Suprapubic skin (tissue), 4 donors: ENCODE measurements around the gene SLC16A12. TPM values are rescaled to one million over a fixed set of nuclear protein-coding genes. Genes with fewer than 3 reads are reported as not detected.

ENCODE experiments used
- DNase-seq, 2 donors: peaks; one replicate each; pipeline ENCODE4 v3.0.0-alpha.2; 2019; ENCODE audit warnings: low spot score in 2 of 2
- H3K27ac ChIP-seq: fragments of 200-600 bp; sonication (generic); one replicate; pipeline ENCODE4 v1.5.1; 2019
- H3K27me3 ChIP-seq: fragments of 200-600 bp; sonication (generic); one replicate; pipeline ENCODE4 v1.5.1; 2019
- H3K36me3 ChIP-seq: fragments of 200-600 bp; sonication (generic); one replicate; pipeline ENCODE4 v1.5.1; 2019
- H3K4me1 ChIP-seq: fragments of 200-600 bp; sonication (generic); one replicate; pipeline ENCODE4 v1.5.1; 2019
- H3K4me3 ChIP-seq: fragments of 200-600 bp; sonication (generic); one replicate; pipeline ENCODE4 v1.5.1; 2019; ENCODE audit warnings: mild to moderate bottlenecking
- H3K9me3 ChIP-seq: fragments of 200-600 bp; sonication (generic); one replicate; pipeline ENCODE4 v1.5.1; 2019
- EP300 ChIP-seq: sonication (generic); formaldehyde crosslinking; IDR thresholded peaks from one replicate; pipeline ENCODE4 v1.6.1; 2017; ENCODE audit warnings: antibody characterized with exemption
- POLR2A ChIP-seq, 2 donors: fragments of 450-650 bp; IDR thresholded peaks; one replicate each; pipeline ENCODE4 v1.6.1; 2017; ENCODE audit warnings: antibody characterized with exemption in 2 of 2, mild to moderate bottlenecking in 2 of 2, moderate library complexity in 2 of 2
- POLR2AphosphoS5 ChIP-seq, 3 donors: sonication (generic); formaldehyde crosslinking; IDR thresholded peaks; one replicate each; pipeline ENCODE4 v1.6.1; 2017; ENCODE audit warnings: antibody characterized with exemption in 3 of 3
- WGBS: methylation state at CpG from one replicate; pipeline ENCODE4 v1.1.5; 2018; 5-methylcytosine and 5-hydroxymethylcytosine counted together
- total RNA-seq, 4 donors: library from RNA; depleted of rRNA; stranded (reverse); fragments of >200 nt; gene quantifications; one replicate each; pipeline ENCODE4 v1.1.0, GENCODE V29; 2016
- TF ChIP-seq, protein P1 (sequence below), 2 donors: fragments of 200-600 bp in 1 of 2; fragments of 450-650 bp in 1 of 2; sonication (generic) in 1 of 2; IDR thresholded peaks; one replicate each; pipeline ENCODE4 v1.5.1; 2016 to 2019; ENCODE audit warnings: antibody characterized with exemption in 2 of 2, mild to moderate bottlenecking in 1 of 2, moderate library complexity in 1 of 2

The SLC16A12 gene
- total RNA-seq, 4 donors from 2014 or later = 0.60 to 1.4 (median 1.0) TPM

DNA sequence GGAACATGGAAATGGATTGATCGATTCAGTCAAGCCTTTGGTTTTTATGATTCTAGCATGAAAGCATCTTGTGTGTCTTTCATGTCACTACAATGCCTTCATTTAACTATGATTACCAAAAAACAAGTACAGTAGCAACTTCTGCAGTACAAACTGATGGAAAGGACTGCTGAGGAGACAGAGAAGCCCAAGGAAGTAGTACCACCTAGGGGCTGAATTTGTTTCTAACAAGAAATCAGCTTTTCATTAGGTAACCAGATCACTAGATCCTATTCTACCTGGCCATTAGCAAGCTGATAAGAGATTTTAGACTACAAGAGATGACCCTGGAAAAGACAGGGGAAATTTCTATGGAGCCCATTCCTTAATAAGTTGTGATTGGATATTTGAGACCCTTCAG, 146.1 kb downstream of the SLC16A12 start:
- no peaks in the 10 kb centered on the region for H3K36me3 ChIP-seq
- no peaks in the 10 kb centered on the region for H3K9me3 ChIP-seq
- 73% methylated on average over 1 of the region's 1 CpG for WGBS
- H3K27ac ChIP-seq = no peak overlapping the region
- no peak for TF ChIP-seq EP300
- TF ChIP-seq, protein P1, sequence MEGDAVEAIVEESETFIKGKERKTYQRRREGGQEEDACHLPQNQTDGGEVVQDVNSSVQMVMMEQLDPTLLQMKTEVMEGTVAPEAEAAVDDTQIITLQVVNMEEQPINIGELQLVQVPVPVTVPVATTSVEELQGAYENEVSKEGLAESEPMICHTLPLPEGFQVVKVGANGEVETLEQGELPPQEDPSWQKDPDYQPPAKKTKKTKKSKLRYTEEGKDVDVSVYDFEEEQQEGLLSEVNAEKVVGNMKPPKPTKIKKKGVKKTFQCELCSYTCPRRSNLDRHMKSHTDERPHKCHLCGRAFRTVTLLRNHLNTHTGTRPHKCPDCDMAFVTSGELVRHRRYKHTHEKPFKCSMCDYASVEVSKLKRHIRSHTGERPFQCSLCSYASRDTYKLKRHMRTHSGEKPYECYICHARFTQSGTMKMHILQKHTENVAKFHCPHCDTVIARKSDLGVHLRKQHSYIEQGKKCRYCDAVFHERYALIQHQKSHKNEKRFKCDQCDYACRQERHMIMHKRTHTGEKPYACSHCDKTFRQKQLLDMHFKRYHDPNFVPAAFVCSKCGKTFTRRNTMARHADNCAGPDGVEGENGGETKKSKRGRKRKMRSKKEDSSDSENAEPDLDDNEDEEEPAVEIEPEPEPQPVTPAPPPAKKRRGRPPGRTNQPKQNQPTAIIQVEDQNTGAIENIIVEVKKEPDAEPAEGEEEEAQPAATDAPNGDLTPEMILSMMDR (IDR thresholded peaks at IDR 0.05) = peak in 1 of 2 donors; percentile 20
- DNase-seq = no peak
- H3K27me3 ChIP-seq = no peaks in the 10 kb centered on the region
- H3K4me1 ChIP-seq = peaks cover 31% of the 10 kb centered on the region
- H3K4me3 ChIP-seq = no peak overlapping the region

DNA sequence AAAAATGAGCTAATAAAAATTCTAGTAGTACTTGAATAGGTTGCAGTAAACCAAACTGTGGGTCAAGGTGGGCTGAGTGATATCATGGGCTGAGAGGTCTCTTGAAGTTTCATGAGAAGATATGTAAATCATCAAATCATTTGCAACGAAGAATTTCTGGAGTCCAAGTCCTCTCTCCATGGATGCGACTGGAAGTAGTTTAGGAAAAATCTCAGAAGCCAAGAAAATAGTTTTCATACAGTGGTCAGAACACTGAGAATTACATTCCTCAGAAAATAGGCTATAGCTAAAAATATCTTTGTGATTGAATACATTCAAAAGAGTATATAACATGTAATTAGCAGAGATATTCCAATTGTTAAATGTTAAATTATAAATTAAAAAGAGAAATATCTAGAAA, 146.6 kb downstream of the SLC16A12 start:
- TF ChIP-seq, protein P1 (IDR thresholded peaks at IDR 0.05) = no peak
- no peak for TF ChIP-seq POLR2A (IDR thresholded peaks at IDR 0.05)
- no peak for TF ChIP-seq EP300
- no peak for TF ChIP-seq POLR2AphosphoS5 (IDR thresholded peaks at IDR 0.05)
- no peaks in the 10 kb centered on the region for H3K9me3 ChIP-seq
- H3K36me3 ChIP-seq = no peaks in the 10 kb centered on the region
- no peak overlapping the region for H3K27ac ChIP-seq
- H3K27me3 ChIP-seq = no peaks in the 10 kb centered on the region
- WGBS = 75% methylated on average over 2 of the region's 2 CpGs
- DNase-seq = no peak
- no peak overlapping the region for H3K4me3 ChIP-seq
- H3K4me1 ChIP-seq = peaks cover 26% of the 10 kb centered on the region

DNA sequence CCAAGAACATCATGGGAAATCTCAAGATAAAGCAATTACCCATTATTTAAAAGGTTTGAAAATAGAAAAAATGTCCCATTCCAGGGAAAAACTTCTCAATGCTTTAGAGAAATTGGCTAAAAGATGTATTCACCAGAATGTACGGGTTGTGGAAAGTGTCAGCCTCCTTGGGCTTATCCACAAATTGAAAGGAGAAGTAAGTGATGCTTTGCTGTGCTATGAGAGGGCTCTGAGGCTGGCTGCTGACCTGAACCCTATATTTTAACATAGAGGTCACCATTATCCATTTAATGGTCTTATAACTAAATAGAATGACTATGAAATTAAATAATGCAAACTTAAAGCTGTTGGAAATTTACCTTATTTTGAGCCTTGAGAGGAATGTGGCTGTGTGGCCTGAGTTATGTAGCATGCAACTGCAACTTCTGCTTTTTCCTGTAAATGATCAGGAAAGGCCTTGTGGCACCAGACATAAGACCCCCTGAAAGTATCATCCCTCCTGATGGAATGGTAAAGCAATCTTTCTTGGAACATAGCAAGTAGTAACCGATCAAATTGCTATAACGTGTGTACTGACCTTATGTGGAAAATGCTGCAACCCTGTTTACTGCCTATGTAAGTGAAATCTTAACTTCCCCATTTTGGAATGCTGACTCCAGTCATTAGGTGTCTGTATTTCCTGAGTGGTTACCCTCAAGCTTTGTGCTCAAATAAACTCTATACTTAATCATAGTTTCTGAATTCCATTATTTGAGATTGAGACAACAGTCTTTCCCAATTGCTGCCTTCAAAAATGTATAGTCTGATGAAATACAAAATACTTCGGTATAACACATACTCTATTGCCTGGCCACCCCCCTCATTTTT, 150.7 kb downstream of the SLC16A12 start:
- no peaks in the 10 kb centered on the region for H3K4me1 ChIP-seq
- H3K36me3 ChIP-seq = no peaks in the 10 kb centered on the region
- no peak for TF ChIP-seq EP300
- TF ChIP-seq, protein P1 (IDR thresholded peaks at IDR 0.05) = no peak
- 77% methylated on average over 4 of the region's 4 CpGs for WGBS
- H3K27me3 ChIP-seq = no peaks in the 10 kb centered on the region
- no peak for DNase-seq
- no peak overlapping the region for H3K27ac ChIP-seq
- H3K9me3 ChIP-seq = no peaks in the 10 kb centered on the region
- H3K4me3 ChIP-seq = no peak overlapping the region

DNA sequence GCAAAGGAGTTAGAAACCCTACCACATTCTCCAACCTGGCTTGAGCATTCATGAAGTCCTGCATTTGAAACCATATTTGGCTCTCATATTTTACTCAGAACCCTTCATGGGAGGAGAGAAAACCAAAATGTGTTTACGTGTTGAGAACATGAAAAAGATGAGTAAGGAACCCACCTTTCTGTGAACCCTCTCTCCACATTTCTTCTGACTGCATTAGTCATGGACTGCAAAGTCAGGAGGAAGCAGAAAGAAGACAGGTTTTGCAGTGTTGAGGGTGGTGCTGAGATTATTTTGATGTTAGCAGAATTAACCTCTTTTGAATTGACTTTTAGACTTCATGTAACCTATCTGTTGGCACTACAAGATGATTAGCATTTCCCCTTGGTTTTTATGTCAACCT, 152.6 kb downstream of the SLC16A12 start:
- H3K36me3 ChIP-seq = no peaks in the 10 kb centered on the region
- 91% methylated on average over 1 of the region's 1 CpG for WGBS
- no peak overlapping the region for H3K4me3 ChIP-seq
- TF ChIP-seq EP300 (no peak), POLR2A (IDR thresholded peaks at IDR 0.05) (no peak), POLR2AphosphoS5 (IDR thresholded peaks at IDR 0.05) (no peak)
- TF ChIP-seq, protein P1 (IDR thresholded peaks at IDR 0.05) = no peak
- H3K27me3 ChIP-seq = no peaks in the 10 kb centered on the region
- no peak for DNase-seq
- H3K27ac ChIP-seq = no peak overlapping the region
- H3K9me3 ChIP-seq = no peaks in the 10 kb centered on the region
- no peaks in the 10 kb centered on the region for H3K4me1 ChIP-seq

Other genes with a start within 250 kb of the SLC16A12 start
- gene IFIT2, start 233.5 kb downstream of the SLC16A12 start, total RNA-seq = 1 to 10 TPM in 3 of 4 donors, under 1 TPM in 1; 0.49 to 2.6 (median 1.4) TPM
- 1 to 10 TPM; 1.5 to 4.9 (median 2.1) TPM for gene IFIT3, start 207.6 kb downstream of the SLC16A12 start, total RNA-seq
- not detected for gene IFIT1B, start 157.5 kb downstream of the SLC16A12 start, total RNA-seq
- 1 to 10 TPM; 1.9 to 7.1 (median 2.7) TPM for gene IFIT1, start 143.0 kb downstream of the SLC16A12 start, total RNA-seq
- gene IFIT5, start 121.0 kb downstream of the SLC16A12 start, total RNA-seq = 1 to 10 TPM; 4.3 to 8.2 (median 6.3) TPM
- gene PANK1, start 109.6 kb upstream of the SLC16A12 start, total RNA-seq = 10 to 100 TPM in 3 of 4 donors, 1 to 10 TPM in 1; 8.2 to 43.1 (median 33.1) TPM
- 1 to 10 TPM; 5.1 to 7.6 (median 6.3) TPM for gene KIF20B, start 166.0 kb upstream of the SLC16A12 start, total RNA-seq